Keratinocyte (primary cell): ENCODE measurements around the gene ZNF365.

Source experiments
- CTCF ChIP-seq, 3 experiments: IDR thresholded peaks in 1 of 3; conservative IDR thresholded peaks in 1 of 3; optimal IDR thresholded peaks in 1 of 3; 2 replicates in 2 of 3; 3 replicates in 1 of 3; pipeline versions ENCODE3 to v1.5.1; 2011; ENCODE audit warnings: low read length in 3 of 3, mild to moderate bottlenecking in 3 of 3, moderate library complexity in 2 of 3, control low read depth in 1 of 3, inconsistent platforms in 1 of 3; ENCODE audit not compliant: insufficient read depth in 2 of 3; ENCODE audit errors: extremely low read depth in 1 of 3
- EZH2 ChIP-seq: IDR thresholded peaks from one replicate; pipeline ENCODE4 v1.6.1; 2012; ENCODE audit warnings: inconsistent platforms, mild to moderate bottlenecking, low read length, moderate library complexity

DNA sequence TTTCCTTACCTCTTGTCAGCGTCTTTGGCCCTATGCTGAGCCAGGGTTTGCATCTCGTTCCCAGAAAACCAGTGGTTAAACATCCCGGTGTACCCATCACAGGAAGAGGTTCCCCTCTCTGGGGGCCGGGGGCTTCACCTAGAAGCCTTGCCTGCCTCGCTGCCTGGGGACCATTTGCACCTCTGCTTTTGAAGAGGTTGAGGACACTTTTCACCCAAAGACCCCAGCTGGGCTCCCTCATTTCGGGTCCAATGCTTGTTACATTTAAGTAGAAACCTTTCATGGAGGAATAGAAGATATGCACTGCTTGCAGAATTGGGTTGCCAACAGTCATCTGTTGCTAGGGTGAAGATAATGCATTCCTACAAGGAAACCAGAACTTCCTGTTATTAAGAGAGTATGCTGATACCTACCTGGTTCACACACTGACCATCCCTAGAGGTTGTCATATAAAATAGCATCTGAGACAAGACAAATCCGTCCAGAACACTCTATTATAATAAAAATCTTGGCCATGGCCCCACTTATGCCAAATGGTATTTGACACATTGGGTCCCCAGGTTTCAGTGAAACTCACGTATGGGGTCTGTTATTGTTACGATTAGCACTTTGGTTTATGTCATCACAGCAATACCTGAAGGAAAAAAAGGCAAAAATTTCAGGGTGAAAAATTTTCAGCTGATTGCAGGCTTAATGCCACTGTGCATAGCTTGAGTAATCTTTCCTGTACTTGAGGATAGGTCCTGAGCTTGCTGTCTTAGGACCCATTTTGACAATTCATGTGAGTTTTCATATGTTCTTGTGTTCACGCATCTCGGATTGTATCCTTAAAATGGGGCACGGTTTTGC lies 917 bp downstream of the ZNF365 start:
- TF ChIP-seq EZH2: no peak
- TF ChIP-seq CTCF (optimal IDR thresholded peaks at IDR 0.05 in 1 of 3, IDR thresholded peaks at IDR 0.05 in 1 of 3, conservative IDR thresholded peaks at IDR 0.05 in 1 of 3; ENCODE audit: extremely low read depth in 1 of 3, insufficient read depth in 2 of 3, low read length in 3 of 3): no peak
